Testis (tissue), 3 donors: ENCODE data around the gene ACBD6. TPM values are rescaled to one million over a fixed set of nuclear protein-coding genes. Genes with fewer than 3 reads are reported as not detected.

ENCODE experiments used
- DNase-seq: peaks from one replicate; pipeline ENCODE4 v3.0.0-alpha.2; 2019
- H3K27ac ChIP-seq, 2 donors: fragments of 200-600 bp; sonication (generic); one replicate each; pipeline ENCODE4 v1.5.1; 2019
- H3K27me3 ChIP-seq: fragments of 200-600 bp; sonication (generic); one replicate; pipeline ENCODE4 v1.5.1; 2019
- H3K36me3 ChIP-seq: fragments of 200-600 bp; sonication (generic); one replicate; pipeline ENCODE4 v1.5.1; 2017; ENCODE audit warnings: low read depth; ENCODE audit errors: missing control alignments
- H3K4me1 ChIP-seq: fragments of 200-600 bp; sonication (generic); one replicate; pipeline ENCODE4 v1.5.1; 2019
- H3K4me3 ChIP-seq, 2 donors: fragments of 200-600 bp; sonication (generic); one replicate each; pipeline ENCODE4 v1.5.1; 2017 to 2019
- H3K9me3 ChIP-seq: fragments of 200-600 bp; sonication (generic); one replicate; pipeline ENCODE4 v1.5.1; 2017
- CTCF ChIP-seq, 3 experiments: fragments of 450-650 bp in 2 of 3; fragments of 200-600 bp in 1 of 3; sonication (generic) in 1 of 3; IDR thresholded peaks; one replicate each; pipeline ENCODE4 v1.5.1; 2016 to 2019; ENCODE audit warnings: antibody characterized with exemption in 3 of 3, mild to moderate bottlenecking in 2 of 3, moderate library complexity in 1 of 3
- POLR2A ChIP-seq: fragments of 450-650 bp; IDR thresholded peaks from one replicate; pipeline ENCODE4 v1.6.1; 2017; ENCODE audit warnings: antibody characterized with exemption, mild to moderate bottlenecking, moderate library complexity
- WGBS, 2 donors: methylation state at CpG; one replicate each; pipeline ENCODE4 v1.1.5; 2018; 5-methylcytosine and 5-hydroxymethylcytosine counted together
- intact Hi-C: fragments of 100-400 bp; cut with DNase I; formaldehyde crosslinking; loops from one replicate; pipeline ENCODE4 v1.15.1; 2023; ENCODE audit warnings: low total_unique reads
- polyA plus RNA-seq: library from polyadenylated mRNA; stranded (reverse); fragments of 350-450 nt; fragmentation: Illumina TruSeq; extraction: RNeasy Lipid Tissue Mini Kit (QIAGEN cat#74804); gene quantifications from one replicate; pipeline ENCODE4 v1.2.3, GENCODE V29; 2014; ENCODE audit warnings: low read depth, low replicate concordance; ENCODE audit not compliant: insufficient read depth
- total RNA-seq, 2 donors: library from RNA; depleted of rRNA; stranded (reverse); fragments of >200 nt; gene quantifications; one replicate each; pipeline ENCODE4 v1.2.3, GENCODE V29; 2016

Gene ACBD6
- total and polyA plus RNA-seq, 3 donors from 2014 or later: 61.9 to 102 (median 97.2) TPM

GRCh38 chr1:180256341-180257027 lies 245.9 kb downstream of the ACBD6 start:
- WGBS, 2 donors: 57 to 60% methylated on average over 10 to 15 of the region's 15 CpGs
- Histone ChIP-seq H3K27ac (no peak overlapping the region), H3K9me3 (no peaks in the 10 kb centered on the region), H3K36me3 (no peaks in the 10 kb centered on the region), H3K27me3 (no peaks in the 10 kb centered on the region), H3K4me3 (no peak overlapping the region), H3K4me1 (no peaks in the 10 kb centered on the region)
- intact Hi-C loops: no loop called here
- peak; percentile 69 for DNase-seq
- TF ChIP-seq POLR2A (no peak), CTCF (IDR thresholded peaks at IDR 0.05) (no peak)

GRCh38 chr1:180255536-180256340 lies 246.6 kb downstream of the ACBD6 start:
- Histone ChIP-seq H3K36me3 (no peaks in the 10 kb centered on the region), H3K9me3 (no peaks in the 10 kb centered on the region), H3K4me1 (no peaks in the 10 kb centered on the region), H3K4me3 (no peak overlapping the region), H3K27me3 (no peaks in the 10 kb centered on the region), H3K27ac (no peak overlapping the region)
- no peak for DNase-seq
- intact Hi-C loops: no loop called here
- 80 to 90% methylated on average over 17 to 18 of the region's 18 CpGs for WGBS, 2 donors
- TF ChIP-seq POLR2A (no peak), CTCF (IDR thresholded peaks at IDR 0.05) (no peak)

- 83 to 86% methylated on average over 10 to 11 of the region's 11 CpGs for WGBS, 2 donors
- Histone ChIP-seq H3K36me3 (no peaks in the 10 kb centered on the region), H3K9me3 (no peaks in the 10 kb centered on the region), H3K27me3 (no peaks in the 10 kb centered on the region), H3K4me1 (no peaks in the 10 kb centered on the region), H3K4me3 (no peak overlapping the region), H3K27ac (no peak overlapping the region)
- TF ChIP-seq CTCF (IDR thresholded peaks at IDR 0.05) (no peak), POLR2A (no peak)
- DNase-seq: no peak
- intact Hi-C loops: no loop called here
These were observed 247.5 kb downstream of the ACBD6 start for GRCh38 chr1:180254854-180255253.

- H3K4me3 ChIP-seq: no peak overlapping the region
- H3K9me3 ChIP-seq: no peaks in the 10 kb centered on the region
- H3K4me1 ChIP-seq: no peaks in the 10 kb centered on the region
- WGBS, 2 donors: 82 to 88% methylated on average over 9 of the region's 9 CpGs
- TF ChIP-seq CTCF (IDR thresholded peaks at IDR 0.05) (no peak), POLR2A (no peak)
- H3K27me3 ChIP-seq: no peaks in the 10 kb centered on the region
- no peak overlapping the region for H3K27ac ChIP-seq
- H3K36me3 ChIP-seq: no peaks in the 10 kb centered on the region
- DNase-seq: no peak
- intact Hi-C loops: no loop called here
These were observed 247.9 kb downstream of the ACBD6 start for GRCh38 chr1:180254496-180254819.
